ENCODE measurements around the gene MBIP.

The MBIP gene

DNA sequence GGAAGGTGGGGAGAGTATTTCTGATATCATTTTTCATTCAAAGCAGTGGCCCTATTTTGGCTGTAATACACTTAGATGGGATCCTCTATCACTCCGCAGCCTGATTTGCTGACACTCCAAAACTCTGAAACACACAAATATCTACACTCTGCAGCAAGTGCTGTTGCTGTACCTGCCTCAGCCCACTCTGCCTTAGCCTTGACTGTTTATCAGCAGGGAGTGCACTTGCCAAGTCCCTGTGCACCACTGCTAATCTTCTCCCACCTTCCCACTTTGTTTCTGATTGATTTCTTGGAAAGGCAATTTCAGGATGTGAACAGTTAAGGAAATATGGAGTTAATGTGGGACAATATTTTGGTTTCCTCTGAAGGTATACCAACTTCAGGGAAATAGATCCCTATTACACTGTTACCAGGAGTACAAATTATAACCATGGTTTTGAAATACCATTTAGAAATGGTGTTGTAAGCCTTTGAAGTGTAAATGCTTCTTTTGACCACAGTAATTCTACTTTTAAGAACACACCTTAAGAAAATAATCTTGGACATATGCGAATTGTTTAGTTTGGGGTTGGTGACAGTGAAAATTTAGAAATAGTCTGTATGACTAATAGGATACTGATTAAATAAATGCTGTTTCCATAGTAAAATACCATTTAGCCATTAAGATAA lies 59.3 kb downstream of the MBIP start:
- DNase-seq, result no peak

DNA sequence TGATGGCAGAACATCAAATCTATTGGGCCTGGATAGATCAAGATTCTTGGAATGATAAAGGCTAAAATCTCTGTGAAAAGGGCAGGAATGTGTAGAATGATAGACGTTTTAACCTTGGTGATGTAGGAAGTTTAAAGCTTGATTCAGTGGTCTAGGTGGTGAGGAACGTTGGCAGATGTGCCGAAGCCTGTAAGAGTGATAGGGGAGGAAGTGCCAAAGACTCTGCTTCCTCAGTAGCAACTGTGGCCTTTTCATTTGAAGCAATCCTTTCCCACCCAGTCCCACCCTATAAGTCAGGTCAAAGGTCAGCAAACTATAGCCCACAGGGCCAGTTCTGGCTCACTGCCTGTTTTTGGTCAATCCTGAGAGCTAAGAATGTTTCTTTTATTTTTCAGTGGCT lies 62.2 kb downstream of the MBIP start:
- DNase-seq, result no peak

DNA sequence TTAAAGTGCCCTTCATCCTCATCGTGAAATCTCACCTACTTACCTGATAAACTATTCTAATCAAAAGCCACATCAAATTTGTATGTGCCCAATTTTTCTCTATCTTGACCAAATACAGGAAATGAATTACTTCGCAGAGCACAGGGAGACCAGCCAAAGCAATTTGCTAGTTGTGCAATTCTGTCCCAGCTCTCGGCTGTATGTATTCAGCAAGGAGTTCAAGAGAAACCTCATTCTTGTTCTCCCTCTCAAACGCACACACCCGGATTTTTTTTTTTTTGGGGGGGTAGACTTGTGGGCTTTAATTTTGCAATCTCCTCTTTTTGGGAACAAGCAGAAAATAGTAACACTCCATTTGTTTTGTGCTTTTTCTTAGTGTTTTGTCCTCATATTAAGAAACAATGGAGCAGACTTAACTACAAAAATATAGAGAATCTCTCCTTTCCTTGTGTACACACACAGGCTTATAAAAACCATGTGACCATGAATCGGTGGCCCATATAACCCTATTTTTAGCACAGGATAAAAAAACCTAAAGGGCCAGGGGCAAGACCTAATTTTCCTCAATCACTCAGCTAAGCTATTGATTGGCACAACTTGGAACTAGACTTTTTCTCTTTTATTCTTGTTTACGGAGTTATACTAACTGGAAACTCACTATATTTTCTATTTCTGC lies 64.2 kb downstream of the MBIP start:
- no peak for DNase-seq

DNA sequence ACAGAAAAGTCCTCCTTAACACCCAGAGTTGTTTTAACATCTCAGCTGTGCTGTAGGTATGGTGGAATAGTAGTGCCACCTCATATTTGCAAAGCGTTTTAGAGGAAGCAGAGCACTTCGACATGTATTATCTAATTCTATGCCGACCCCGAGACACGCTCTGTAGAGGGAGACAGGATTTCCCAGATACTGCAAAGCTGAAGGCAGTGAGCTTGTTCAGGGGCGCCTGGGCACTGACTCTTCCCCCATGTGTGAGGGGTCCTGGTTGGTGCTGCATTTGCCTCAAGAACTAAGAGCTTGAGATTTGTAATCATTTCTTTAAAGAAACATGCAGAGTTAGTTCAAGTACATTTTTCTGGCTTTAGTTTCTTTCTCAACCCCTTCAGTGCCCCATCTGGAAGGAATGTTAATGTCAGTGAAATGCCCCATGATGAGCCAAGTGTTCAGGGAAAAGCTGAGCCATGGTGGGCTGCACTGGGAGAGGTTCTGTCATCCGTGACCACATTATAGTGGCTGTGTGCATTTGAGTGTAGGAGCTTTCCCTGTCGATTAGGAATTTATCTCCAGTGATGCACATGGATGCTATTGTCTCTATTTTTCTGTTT lies 66.3 kb downstream of the MBIP start:
- peak; percentile 36 for DNase-seq

Measured in HCEC 1CT (cell line).